ENCODE measurements around the gene BBS12.

DNA sequence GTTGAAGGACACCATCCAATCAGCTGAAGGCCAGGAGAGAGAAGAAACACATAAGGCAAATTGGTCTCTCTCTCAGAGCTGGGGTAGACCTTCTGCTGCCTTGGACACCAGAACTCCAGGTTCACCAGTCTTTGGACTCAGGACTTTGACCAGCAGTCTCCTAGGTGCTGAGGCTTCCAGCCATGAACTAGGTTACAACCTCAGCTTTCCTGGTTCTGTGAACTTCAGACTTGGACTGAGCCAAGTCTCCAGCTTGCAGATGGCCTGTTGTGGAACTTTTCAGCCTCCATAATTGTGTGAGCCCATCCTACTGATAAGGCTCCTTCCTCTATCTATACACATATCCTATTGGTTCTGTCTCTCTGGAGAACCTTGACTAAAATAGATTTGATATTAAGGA is 20.6 kb upstream of the BBS12 start:
- no peak for TF ChIP-seq POLR2AphosphoS5 (IDR thresholded peaks at IDR 0.05; ENCODE audit: low read depth, low read length)
- no peak for TF ChIP-seq POLR2A (IDR thresholded peaks at IDR 0.05; ENCODE audit: low read depth, low read length)
